NT2/D1 (cell line): ENCODE measurements around the gene EPHB4.
"Not testable (repeated sequence)": the region's sequence is repeated elsewhere in the genome, so short reads cannot be mapped to it uniquely, and the experiment has no call there.

Experiments used
- DNase-seq: peaks from one replicate; pipeline ENCODE4 v3.0.0-alpha.2; 2011; ENCODE audit warnings: low read depth, low spot score
- H3K27me3 ChIP-seq: 2 replicates; pipeline ENCODE4 v1.6.0; 2011; ENCODE audit warnings: mild to moderate bottlenecking; ENCODE audit not compliant: insufficient read length, insufficient read depth
- H3K36me3 ChIP-seq: 2 replicates; pipeline ENCODE4 v1.6.1; 2011; ENCODE audit warnings: mild to moderate bottlenecking, low read length, mixed read lengths; ENCODE audit not compliant: insufficient read depth, insufficient read length
- H3K4me1 ChIP-seq: 2 replicates; pipeline ENCODE4 v1.5.1; 2011; ENCODE audit not compliant: insufficient read depth, insufficient read length
- H3K4me3 ChIP-seq: 2 replicates; pipeline ENCODE4 v1.5.1; 2011; ENCODE audit warnings: low read depth; ENCODE audit not compliant: insufficient read length
- H3K9ac ChIP-seq: 2 replicates; pipeline ENCODE4 v1.6.0; 2011; ENCODE audit warnings: low read depth; ENCODE audit not compliant: insufficient read length
- H3K9me3 ChIP-seq: 2 replicates; pipeline ENCODE4 v1.5.1; 2011; ENCODE audit warnings: mild to moderate bottlenecking, low read length; ENCODE audit not compliant: insufficient read depth
- SUZ12 ChIP-seq: IDR thresholded peaks from 2 replicates; pipeline ENCODE4 v1.6.1; 2011; ENCODE audit not compliant: insufficient read length, insufficient read depth; ENCODE audit errors: extremely low read depth
- YY1 ChIP-seq: IDR thresholded peaks from 2 replicates; pipeline ENCODE4 v1.6.1; 2011; ENCODE audit not compliant: insufficient read length, insufficient read depth
- ZNF274 ChIP-seq: IDR thresholded peaks from 2 replicates; pipeline ENCODE4 v1.6.1; 2011; ENCODE audit warnings: mild to moderate bottlenecking, low read depth, low read length

The EPHB4 gene

DNA sequence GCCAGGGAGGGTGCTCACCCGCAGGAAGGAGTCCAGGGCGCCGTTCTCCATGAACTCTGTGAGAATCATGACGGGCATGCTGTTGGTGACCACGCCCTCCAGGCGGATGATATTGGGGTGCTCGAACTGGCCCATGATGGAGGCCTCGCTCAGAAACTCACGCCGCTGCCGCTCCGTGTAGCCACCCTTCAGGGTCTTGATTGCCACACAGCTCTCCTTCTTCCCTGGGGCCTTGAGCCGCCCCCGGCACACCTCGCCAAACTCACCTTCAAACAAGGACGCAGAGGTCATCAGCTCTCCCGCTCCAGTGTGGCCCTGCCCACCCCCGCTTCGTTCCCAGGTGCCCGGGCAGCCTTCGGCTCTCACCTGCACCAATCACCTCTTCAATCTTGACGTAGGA lies 14.6 kb downstream of the EPHB4 start:
- Histone ChIP-seq H3K4me1 (no peaks in the 10 kb centered on the region), H3K9me3 (no peaks in the 10 kb centered on the region), H3K9ac (no peak overlapping the region), H3K27me3 (no peaks in the 10 kb centered on the region), H3K36me3 (peaks cover 86% of the 10 kb centered on the region), H3K4me3 (no peak overlapping the region)
- DNase-seq = no peak
- TF ChIP-seq SUZ12 = no peak
- TF ChIP-seq YY1 = no peak
- TF ChIP-seq ZNF274 = no peak

DNA sequence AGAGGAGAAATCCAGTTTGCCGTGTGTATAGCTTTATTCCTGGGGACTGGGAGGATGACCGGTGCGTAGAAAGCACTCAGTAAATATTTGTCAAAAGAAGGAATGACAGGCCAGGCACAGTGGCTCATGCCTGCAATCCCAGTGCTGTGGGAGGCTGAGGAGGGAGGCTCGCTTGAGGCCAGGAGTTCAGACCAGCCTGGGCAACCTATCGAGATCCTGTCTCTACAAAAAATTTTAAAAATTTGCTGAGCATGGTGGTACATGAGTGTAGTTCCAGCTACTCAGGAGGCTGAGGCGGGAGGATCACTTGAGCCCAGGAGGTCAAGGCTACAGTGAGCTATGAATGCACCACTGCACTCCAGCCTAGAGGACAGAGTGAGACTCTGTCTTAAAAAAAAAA lies 15.8 kb downstream of the EPHB4 start:
- no peak overlapping the region for H3K9ac ChIP-seq
- TF ChIP-seq SUZ12 = no peak
- TF ChIP-seq ZNF274 = no peak
- no peak for TF ChIP-seq YY1
- H3K27me3 ChIP-seq = no peaks in the 10 kb centered on the region
- no peaks in the 10 kb centered on the region for H3K9me3 ChIP-seq
- H3K4me1 ChIP-seq = no peaks in the 10 kb centered on the region
- no peak overlapping the region for H3K4me3 ChIP-seq
- H3K36me3 ChIP-seq = peaks cover 90% of the 10 kb centered on the region
- DNase-seq = no peak

DNA sequence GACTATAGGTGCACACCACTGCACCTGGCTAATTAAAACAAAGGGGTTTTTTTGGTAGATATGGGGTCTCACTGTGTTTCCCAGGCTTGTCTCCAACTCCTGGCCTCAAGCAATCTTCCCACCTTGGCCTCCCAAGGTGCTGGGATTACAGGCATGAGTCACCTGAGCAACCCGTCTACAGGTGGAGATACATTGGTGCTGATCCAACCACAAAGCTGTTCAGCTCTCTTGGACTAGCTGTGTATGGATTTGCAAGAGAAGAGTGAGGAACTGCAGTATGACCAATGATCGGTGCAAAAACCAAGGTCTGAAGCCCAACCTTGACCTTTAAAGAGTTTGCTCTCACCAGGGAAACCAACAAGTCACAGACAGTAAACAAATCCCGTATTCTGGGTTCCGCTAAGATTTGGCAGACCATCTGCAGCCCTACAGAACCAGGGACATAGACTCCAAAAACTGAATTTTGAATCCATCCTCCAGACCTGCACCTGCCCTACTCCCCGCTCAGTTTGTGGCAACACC lies 18.9 kb downstream of the EPHB4 start:
- H3K27me3 ChIP-seq = no peaks in the 10 kb centered on the region

DNA sequence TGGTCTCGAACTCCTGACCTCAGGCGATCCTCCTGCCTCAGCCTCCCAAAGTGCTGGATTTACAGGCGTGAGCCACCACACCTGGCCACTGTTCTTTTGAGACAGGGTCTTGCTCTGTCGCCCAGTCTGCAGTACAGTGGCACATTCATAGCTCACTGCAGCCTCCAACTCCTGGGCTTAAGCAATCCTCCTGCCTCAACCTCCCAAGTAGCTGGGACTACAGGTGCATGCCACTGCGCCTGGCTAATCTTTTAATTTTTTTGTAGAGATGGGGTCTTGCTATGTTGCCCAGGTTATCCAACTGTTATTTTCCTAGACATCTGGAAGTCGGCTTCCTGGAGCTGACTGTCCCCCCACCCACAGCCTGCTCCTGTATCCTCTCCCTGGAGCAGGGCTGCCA lies 20.4 kb downstream of the EPHB4 start:
- H3K4me3 ChIP-seq, H3K4me1 ChIP-seq, H3K9me3 ChIP-seq, H3K9ac ChIP-seq, H3K27me3 ChIP-seq, DNase-seq: not testable (repeated sequence)
- peaks cover 77% of the 10 kb centered on the region for H3K36me3 ChIP-seq

More for the DNA sequence above, 18.9 kb downstream of the EPHB4 start:
- Histone ChIP-seq H3K9me3 (no peaks in the 10 kb centered on the region), H3K4me1 (peaks cover 2% of the 10 kb centered on the region), H3K9ac (no peak overlapping the region), H3K4me3 (no peak overlapping the region), H3K36me3 (peaks cover 81% of the 10 kb centered on the region)
- TF ChIP-seq ZNF274 = no peak
- TF ChIP-seq SUZ12 = no peak
- TF ChIP-seq YY1 = no peak
- DNase-seq = no peak

DNA sequence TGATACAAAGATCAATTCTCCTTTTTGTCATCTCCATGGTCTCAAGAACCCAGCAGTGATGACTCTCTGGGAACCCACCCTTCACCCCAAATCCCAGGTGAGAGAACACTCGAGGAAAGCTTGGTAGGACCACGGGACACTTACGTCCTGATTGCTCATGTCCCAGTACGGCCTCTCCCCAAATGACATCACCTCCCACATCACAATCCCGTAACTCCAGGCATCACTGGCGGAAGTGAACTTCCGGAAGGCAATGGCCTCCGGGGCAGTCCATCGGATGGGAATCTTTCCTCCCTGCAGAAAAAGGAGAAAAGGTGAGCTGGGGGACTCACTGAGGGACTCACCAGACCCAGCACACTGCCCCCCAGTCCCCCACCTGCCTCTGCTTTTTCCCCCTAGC lies 21.0 kb downstream of the EPHB4 start:
- peaks cover 73% of the 10 kb centered on the region for H3K36me3 ChIP-seq
- no peaks in the 10 kb centered on the region for H3K27me3 ChIP-seq
- H3K4me1 ChIP-seq = peaks cover 10% of the 10 kb centered on the region
- no peak for TF ChIP-seq SUZ12
- TF ChIP-seq ZNF274 = no peak
- no peak for TF ChIP-seq YY1
- H3K4me3 ChIP-seq = no peak overlapping the region
- no peaks in the 10 kb centered on the region for H3K9me3 ChIP-seq
- H3K9ac ChIP-seq = no peak overlapping the region
- no peak for DNase-seq

DNA sequence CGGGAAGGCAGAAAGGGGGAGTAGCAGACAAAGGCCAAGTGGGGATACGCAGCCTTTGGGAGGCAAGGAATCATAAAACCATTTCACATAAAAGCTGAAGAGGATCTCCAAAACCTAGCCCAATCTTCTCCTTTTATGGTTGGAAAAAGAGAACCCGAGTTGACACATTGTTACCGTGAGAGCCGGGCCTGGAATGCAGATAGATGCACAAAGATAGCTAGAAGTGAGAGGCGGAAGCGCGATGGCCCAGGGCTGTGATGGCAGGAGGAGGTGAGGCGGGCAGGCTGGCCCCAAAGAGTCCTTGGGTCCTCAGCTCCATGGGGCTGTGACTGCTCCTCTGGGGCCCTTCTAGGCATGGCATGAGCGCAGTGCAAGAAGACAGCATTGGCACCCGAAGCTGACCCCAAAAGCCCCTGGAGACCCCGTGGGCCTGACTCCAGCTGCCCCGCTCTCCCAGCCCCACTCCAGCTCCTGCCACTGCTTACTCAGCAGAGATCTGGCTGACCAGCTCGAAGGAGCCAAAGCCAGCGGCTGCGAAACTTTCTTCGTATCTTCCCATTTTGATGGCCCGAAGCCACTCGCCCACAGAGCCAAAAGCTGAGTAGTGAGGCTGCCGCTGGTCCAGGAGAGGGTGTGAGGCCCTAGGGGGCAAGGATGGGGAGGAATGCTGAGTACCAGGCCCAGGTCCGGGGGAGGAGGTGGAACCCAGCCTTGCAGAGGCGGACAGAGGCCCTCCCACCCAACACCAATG lies 22.5 kb downstream of the EPHB4 start:
- peaks cover 17% of the 10 kb centered on the region for H3K4me1 ChIP-seq
- H3K27me3 ChIP-seq = no peaks in the 10 kb centered on the region
- peaks cover 62% of the 10 kb centered on the region for H3K36me3 ChIP-seq
- H3K9ac ChIP-seq = no peak overlapping the region
- no peaks in the 10 kb centered on the region for H3K9me3 ChIP-seq
- no peak for DNase-seq
- no peak overlapping the region for H3K4me3 ChIP-seq
- TF ChIP-seq SUZ12 (no peak), ZNF274 (no peak), YY1 (no peak)

DNA sequence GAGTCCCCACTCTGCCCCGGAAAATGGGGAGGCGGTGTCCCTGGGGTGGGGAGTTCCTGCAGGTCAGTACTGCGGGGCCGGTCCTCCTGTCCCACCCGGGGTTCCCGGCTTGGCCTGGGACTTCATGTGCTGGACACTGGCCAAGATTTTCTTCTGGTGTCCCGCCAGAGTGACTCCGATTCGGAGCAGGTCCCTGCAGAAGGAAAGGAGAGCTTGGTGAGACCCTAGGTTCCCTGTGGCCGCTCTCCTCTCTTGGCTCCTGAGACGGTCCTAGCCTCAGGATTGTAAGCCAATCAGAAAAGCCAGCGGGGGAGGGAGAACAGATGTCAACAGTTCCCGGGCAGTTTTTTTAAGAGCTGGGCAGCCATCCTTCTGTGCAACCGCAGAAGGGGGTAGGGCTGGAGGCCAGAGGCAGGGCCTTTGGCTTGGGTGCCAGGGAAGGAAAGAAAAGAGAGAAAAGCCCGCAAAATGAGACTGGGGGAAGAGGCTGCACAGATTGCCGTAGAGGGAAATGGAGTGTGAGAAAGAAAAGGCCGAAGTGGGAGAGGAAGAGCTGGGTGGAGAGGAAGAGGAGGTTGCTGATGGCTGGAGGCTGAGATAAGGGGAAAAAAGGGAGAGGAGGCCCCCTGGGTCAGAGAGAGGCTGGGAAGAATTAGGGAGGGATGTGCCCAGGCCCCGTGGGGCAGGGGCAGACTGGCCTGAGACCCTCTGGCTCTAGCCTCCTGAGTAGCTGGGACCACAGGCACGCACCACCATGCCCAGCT lies 23.7 kb downstream of the EPHB4 start:
- H3K9ac ChIP-seq = peak overlapping the region; percentile 23
- no peak for DNase-seq
- peaks cover 51% of the 10 kb centered on the region for H3K36me3 ChIP-seq
- H3K9me3 ChIP-seq = no peaks in the 10 kb centered on the region
- no peak overlapping the region for H3K4me3 ChIP-seq
- TF ChIP-seq SUZ12 = no peak
- TF ChIP-seq ZNF274 = no peak
- no peak for TF ChIP-seq YY1
- no peaks in the 10 kb centered on the region for H3K27me3 ChIP-seq
- H3K4me1 ChIP-seq = peaks cover 23% of the 10 kb centered on the region
